NOMO-1 treated with dmso at 0.1 percent for 144 hours (cell line): Measurements from ENCODE around the gene SLC38A9.
"Not testable (repeated sequence)": the region's sequence is repeated elsewhere in the genome, so short reads cannot be mapped to it uniquely, and the experiment has no call there.

Source experiments
- DNase-seq: peaks from one replicate; lab custom pipeline; 2025; ENCODE audit not compliant: unreplicated experiment; lab: John Stamatoyannopoulos, UW

SLC38A9 gene

GRCh38 chr5:55708732-55709131 lies 3.4 kb downstream of the SLC38A9 start:
- DNase-seq = no peak

- DNase-seq = no peak
Observed at GRCh38 chr5:55706230-55706629, 5.9 kb downstream of the SLC38A9 start.

GRCh38 chr5:55702598-55703345 lies 9.4 kb downstream of the SLC38A9 start:
- DNase-seq = no peak

GRCh38 chr5:55701462-55702103 lies 10.5 kb downstream of the SLC38A9 start:
- no peak for DNase-seq

GRCh38 chr5:55700745-55701144 lies 11.4 kb downstream of the SLC38A9 start:
- DNase-seq = no peak

- no peak for DNase-seq
Observed at GRCh38 chr5:55699041-55699688, 13.0 kb downstream of the SLC38A9 start.

GRCh38 chr5:55696704-55697103 lies 15.4 kb downstream of the SLC38A9 start:
- not testable (repeated sequence) for DNase-seq

- DNase-seq = no peak
Observed at GRCh38 chr5:55694152-55694830, 17.8 kb downstream of the SLC38A9 start.

- no peak for DNase-seq
Observed at GRCh38 chr5:55692509-55692908, 19.6 kb downstream of the SLC38A9 start.

GRCh38 chr5:55692106-55692417 lies 20.1 kb downstream of the SLC38A9 start:
- DNase-seq = no peak

- no peak for DNase-seq
Observed at GRCh38 chr5:55691265-55692105, 20.6 kb downstream of the SLC38A9 start.

GRCh38 chr5:55682071-55682470 lies 30.1 kb downstream of the SLC38A9 start:
- DNase-seq = no peak

GRCh38 chr5:55681301-55681700 lies 30.8 kb downstream of the SLC38A9 start:
- DNase-seq = no peak

- DNase-seq = no peak
Observed at GRCh38 chr5:55680353-55680752, 31.8 kb downstream of the SLC38A9 start.

GRCh38 chr5:55679556-55679955 lies 32.6 kb downstream of the SLC38A9 start:
- DNase-seq = no peak

- DNase-seq = no peak
Observed at GRCh38 chr5:55675119-55675518, 37.0 kb downstream of the SLC38A9 start.

- DNase-seq = no peak
Observed at GRCh38 chr5:55674340-55674739, 37.8 kb downstream of the SLC38A9 start.

GRCh38 chr5:55672477-55672911 lies 39.6 kb downstream of the SLC38A9 start:
- DNase-seq = no peak

- DNase-seq = no peak
Observed at GRCh38 chr5:55671975-55672374, 40.1 kb downstream of the SLC38A9 start.

GRCh38 chr5:55668356-55668755 lies 43.8 kb downstream of the SLC38A9 start:
- DNase-seq = no peak

GRCh38 chr5:55667938-55668337 lies 44.2 kb downstream of the SLC38A9 start:
- no peak for DNase-seq
